Activated T-cell treated with anti-CD3 and anti-CD28 coated beads for 24 hours (primary cell): Measurements from ENCODE around the gene SLC47A1.
"Not testable (repeated sequence)": the region's sequence is repeated elsewhere in the genome, so short reads cannot be mapped to it uniquely, and the experiment has no call there.

Experiments
- DNase-seq: peaks from one replicate; pipeline ENCODE4 v3.0.0-alpha.2; 2020; ENCODE audit warnings: low read depth

SLC47A1 gene

DNA sequence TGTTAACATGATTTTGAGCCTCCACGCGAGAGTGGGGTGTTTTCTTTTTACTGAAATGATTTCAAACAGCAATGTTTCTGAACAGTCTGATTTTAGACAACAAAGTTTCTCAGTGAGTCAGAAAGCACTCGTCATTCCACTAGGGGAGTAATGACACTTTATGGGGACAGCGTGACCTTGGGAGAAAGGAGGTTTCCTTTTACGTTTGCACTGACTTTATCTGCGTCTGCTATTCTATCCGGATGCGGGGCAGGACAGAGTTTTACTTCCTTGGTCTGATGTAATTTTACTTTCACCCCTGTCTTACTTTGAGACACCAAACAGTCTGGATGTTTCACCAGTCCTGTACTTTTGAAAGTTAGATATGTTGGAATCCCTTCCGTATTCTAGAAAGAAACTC lies 20.7 kb downstream of the SLC47A1 start:
- no peak for DNase-seq

- DNase-seq = no peak
Measured at GRCh38 chr17:19555746-19556145, 22.1 kb downstream of the SLC47A1 start.

GRCh38 chr17:19558946-19559345 lies 25.3 kb downstream of the SLC47A1 start:
- DNase-seq = no peak

DNA sequence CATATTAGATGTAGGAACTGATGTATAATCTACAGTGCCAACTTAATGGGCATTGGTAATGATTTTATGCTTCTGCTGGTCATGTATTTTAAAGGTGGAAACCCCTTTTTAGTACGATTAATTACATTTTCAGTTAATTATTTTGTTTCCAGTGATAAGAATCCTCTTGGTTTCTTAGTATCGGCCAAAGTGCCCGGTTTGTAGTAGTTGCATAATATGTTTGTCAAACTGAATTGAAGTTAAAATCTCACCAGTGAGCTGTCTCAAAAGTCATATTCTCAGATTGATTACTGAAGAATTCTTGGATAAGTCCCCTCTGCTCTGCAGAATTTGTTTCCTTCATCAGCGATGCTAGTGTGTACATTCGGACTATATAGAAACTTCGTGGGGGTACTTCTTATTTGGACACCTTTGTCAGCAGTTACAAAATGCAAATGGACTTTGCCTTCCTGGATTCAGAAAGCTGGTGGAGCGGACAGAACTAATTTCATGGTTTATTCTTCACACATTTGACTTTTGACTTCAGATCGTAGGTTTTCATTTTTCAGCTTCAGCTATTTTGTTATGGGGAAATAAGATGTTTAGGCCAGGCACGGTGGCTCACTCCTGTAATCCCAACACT lies 28.2 kb downstream of the SLC47A1 start:
- no peak for DNase-seq

- DNase-seq = no peak
Measured at GRCh38 chr17:19565817-19566575, 32.3 kb downstream of the SLC47A1 start.

GRCh38 chr17:19567216-19568015 lies 33.8 kb downstream of the SLC47A1 start:
- no peak for DNase-seq

DNA sequence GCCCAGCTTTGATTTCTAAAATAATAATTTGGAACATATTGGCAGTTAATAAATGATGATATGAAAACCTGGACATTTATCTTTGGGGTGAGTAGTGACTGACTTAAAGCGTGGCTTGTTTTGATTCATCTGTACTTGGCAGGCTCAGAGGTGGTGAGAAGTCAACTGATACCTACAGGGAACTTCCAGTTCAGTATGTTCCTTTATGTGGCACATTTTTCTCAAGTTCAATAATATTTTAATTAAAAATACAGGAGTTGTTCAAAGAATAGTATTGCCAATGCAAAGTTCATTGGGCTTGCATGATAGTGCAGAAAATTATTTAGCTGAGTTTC lies 34.3 kb downstream of the SLC47A1 start:
- no peak for DNase-seq

- DNase-seq = no peak
Measured at GRCh38 chr17:19569785-19570543, 36.3 kb downstream of the SLC47A1 start.

GRCh38 chr17:19570544-19571062 lies 36.9 kb downstream of the SLC47A1 start:
- no peak for DNase-seq

GRCh38 chr17:19573075-19573474 lies 39.4 kb downstream of the SLC47A1 start:
- DNase-seq = no peak

- DNase-seq = no peak
Measured at GRCh38 chr17:19574956-19575355, 41.3 kb downstream of the SLC47A1 start.

DNA sequence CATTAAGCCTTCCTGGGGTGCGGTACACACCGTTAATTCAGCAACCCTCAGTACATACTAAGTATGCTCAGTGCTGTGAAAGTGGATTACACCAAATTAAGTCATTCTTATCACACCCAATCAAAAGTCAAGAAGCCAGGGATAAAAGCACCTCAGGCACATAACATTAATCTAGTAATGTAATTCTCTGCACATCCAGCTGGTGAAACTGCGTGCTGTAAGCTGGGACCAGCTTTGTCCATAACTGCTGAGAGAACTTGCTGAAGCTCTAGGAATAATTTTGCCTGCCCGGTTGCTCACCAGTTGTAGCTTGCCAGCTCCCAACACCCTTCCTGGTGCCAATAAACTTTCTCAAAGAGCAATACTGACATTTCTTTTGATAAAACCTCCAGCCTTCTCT lies 44.9 kb downstream of the SLC47A1 start:
- DNase-seq = no peak

GRCh38 chr17:19579192-19579761 lies 45.6 kb downstream of the SLC47A1 start:
- DNase-seq = no peak

GRCh38 chr17:19579867-19580565 lies 46.4 kb downstream of the SLC47A1 start:
- DNase-seq = no peak

GRCh38 chr17:19580566-19580920 lies 46.9 kb downstream of the SLC47A1 start:
- not testable (repeated sequence) for DNase-seq

- DNase-seq = not testable (repeated sequence)
Measured at GRCh38 chr17:19582152-19582551, 48.5 kb downstream of the SLC47A1 start.

GRCh38 chr17:19583871-19584270 lies 50.2 kb downstream of the SLC47A1 start:
- DNase-seq = no peak

DNA sequence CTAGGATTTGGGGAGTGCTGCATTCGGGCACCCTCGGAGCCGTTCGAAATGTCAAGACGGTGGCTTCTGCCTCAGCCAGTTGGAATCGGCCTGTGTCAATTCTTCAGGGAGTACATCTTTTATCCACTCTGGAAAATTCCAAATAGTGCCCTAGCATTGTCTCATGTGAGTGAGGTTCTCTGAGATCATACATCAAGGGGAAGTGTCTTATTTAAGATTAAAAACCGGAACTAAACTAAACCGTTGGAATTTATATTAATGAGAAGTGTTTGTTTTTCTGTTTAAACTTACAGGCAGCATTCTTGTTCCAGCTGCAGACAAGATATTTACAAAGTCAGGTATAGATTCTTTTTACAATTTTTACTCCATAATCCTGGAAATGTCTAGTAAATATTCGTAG lies 56.8 kb downstream of the SLC47A1 start:
- DNase-seq = no peak

GRCh38 chr17:19590912-19591551 lies 57.4 kb downstream of the SLC47A1 start:
- DNase-seq = no peak

DNA sequence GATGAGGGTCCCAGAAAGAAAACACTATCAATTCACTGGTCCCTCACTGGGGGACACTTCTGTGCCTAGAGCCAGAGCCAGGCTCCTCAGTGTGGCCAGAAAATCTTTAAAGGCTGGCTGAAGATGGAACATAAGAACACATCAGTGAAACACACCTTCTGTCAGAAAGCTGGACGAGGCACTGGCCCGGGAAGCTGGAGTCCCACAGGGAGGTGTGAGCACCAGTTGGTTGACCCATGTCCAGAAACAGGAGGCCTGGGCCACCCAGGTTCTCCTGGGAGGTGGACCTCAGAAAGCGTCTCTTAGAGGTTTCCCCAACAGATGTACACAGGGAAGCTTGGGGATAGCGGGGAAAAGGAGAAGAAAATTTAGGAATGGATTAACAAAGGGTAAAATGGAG lies 58.7 kb downstream of the SLC47A1 start:
- no peak for DNase-seq

DNA sequence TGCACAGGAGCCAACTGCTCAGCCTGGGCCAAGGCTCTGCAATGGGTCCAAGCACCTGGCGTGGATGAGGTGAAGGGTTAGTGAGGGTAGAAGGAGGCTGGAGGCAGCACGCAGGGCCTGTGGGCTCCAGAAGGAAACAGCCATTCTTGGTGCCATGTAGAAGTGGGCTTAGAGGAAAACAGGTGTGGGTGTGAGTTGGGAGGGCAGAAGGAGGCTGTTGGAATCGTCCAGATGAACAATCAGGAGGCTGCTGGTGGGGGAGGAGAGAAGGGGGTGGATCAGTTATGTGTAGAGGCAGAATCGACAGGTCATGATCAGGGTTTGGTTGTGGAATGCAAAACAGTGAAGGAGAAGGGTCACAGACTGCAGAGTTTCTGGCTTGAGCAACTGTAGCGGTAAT lies 63.2 kb downstream of the SLC47A1 start:
- no peak for DNase-seq
